Suprapubic skin (tissue), 4 donors: Measurements from ENCODE around the gene MAP3K6.

Experiments
- EP300 ChIP-seq: sonication (generic); formaldehyde crosslinking; IDR thresholded peaks from one replicate; pipeline ENCODE4 v1.6.1; 2017; ENCODE audit warnings: antibody characterized with exemption
- POLR2A ChIP-seq, 2 donors: fragments of 450-650 bp; IDR thresholded peaks; one replicate each; pipeline ENCODE4 v1.6.1; 2017; ENCODE audit warnings: antibody characterized with exemption in 2 of 2, mild to moderate bottlenecking in 2 of 2, moderate library complexity in 2 of 2
- POLR2AphosphoS5 ChIP-seq, 3 donors: sonication (generic); formaldehyde crosslinking; IDR thresholded peaks; one replicate each; pipeline ENCODE4 v1.6.1; 2017; ENCODE audit warnings: antibody characterized with exemption in 3 of 3
- TF ChIP-seq, protein P1 (sequence below), 2 donors: fragments of 200-600 bp in 1 of 2; fragments of 450-650 bp in 1 of 2; sonication (generic) in 1 of 2; IDR thresholded peaks; one replicate each; pipeline ENCODE4 v1.5.1; 2016 to 2019; ENCODE audit warnings: antibody characterized with exemption in 2 of 2, mild to moderate bottlenecking in 1 of 2, moderate library complexity in 1 of 2

DNA sequence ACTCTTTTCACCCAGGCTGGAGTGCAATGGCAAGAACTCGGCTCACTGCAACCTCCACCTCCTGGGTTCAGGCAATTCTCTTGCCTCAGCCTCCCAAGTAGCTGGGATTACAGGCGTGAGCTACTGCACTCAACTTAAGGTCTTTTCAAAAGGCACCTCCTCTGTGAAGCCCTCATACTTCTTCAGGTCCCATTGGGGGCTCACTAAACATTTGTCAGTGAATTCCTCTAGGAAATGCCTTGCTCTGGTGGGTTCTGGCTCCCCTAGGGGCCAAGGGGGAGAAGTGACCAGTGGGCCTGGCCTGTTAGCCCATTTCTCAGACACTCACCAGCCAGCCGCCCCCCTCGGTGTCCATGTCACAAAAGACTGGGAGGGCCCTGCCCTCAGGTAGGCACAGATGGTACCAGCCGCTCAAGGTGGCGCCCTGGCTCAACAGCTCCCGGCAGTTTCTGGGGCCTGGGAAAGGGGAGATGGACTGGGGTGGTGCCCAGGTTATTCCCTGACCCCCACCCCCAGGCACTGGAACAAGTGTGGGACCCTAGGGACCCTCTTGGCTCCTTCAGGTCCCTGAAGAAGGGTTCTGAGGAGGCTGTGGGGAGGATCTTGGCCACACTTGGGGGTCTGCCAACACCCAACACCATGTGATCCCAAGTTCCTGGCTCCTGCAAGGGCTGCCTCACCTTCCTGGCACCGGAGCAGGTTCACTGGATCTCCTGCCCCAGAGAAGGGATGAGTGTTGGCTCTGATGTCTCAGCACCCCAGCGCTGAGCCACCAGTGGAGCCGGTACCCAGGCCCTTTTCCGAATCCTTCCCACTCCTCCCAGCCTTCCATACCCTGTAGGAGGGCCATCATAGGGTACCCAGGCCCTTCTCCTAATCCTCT is 6.3 kb upstream of the MAP3K6 start:
- TF ChIP-seq, protein P1, sequence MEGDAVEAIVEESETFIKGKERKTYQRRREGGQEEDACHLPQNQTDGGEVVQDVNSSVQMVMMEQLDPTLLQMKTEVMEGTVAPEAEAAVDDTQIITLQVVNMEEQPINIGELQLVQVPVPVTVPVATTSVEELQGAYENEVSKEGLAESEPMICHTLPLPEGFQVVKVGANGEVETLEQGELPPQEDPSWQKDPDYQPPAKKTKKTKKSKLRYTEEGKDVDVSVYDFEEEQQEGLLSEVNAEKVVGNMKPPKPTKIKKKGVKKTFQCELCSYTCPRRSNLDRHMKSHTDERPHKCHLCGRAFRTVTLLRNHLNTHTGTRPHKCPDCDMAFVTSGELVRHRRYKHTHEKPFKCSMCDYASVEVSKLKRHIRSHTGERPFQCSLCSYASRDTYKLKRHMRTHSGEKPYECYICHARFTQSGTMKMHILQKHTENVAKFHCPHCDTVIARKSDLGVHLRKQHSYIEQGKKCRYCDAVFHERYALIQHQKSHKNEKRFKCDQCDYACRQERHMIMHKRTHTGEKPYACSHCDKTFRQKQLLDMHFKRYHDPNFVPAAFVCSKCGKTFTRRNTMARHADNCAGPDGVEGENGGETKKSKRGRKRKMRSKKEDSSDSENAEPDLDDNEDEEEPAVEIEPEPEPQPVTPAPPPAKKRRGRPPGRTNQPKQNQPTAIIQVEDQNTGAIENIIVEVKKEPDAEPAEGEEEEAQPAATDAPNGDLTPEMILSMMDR (IDR thresholded peaks at IDR 0.05), result no peak
- TF ChIP-seq EP300, result no peak
- TF ChIP-seq POLR2A (IDR thresholded peaks at IDR 0.05), result no peak
- no peak for TF ChIP-seq POLR2AphosphoS5 (IDR thresholded peaks at IDR 0.05)
